Stimulated activated CD8-positive, alpha-beta memory T cell treated with anti-CD3 and anti-CD28 coated beads, Interleukin-4, amount 100 ng/mL, for 4 hours (primary cell): Measurements from ENCODE around the gene SMYD3.

Experiments
- DNase-seq, 2 donors: peaks; one replicate each; pipeline ENCODE4 v3.0.0-alpha.2; 2020; ENCODE audit warnings: low read depth in 2 of 2, low spot score in 1 of 2

Gene SMYD3

DNA sequence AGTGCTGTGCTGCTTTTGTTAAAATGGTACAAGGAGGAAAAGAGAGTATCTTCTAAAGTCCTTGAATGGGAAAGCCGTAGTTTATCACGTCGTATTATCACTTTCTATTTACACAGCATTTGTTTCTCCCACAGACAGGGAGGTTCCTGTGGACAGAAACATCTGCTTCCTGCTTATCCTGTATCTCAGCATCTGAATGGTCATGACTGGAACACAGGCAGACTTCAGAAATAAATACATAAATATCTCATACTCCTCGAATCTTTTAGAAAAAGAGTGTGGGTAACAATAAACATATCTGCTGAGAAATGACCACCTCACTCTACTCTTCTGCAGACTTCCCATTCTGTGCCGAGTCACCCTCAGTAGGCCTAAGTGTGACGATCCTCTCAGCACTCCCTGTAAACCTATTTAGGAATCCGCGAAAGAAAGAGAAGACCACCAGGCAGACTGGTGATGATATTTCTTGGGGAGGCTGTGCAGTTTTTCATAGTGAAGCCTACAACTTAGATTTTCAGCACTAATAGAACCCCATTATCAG lies 393.5 kb downstream of the SMYD3 start:
- no peak for DNase-seq

- DNase-seq: no peak
Measured at GRCh38 chr1:246111570-246111969, 395.5 kb downstream of the SMYD3 start.

DNA sequence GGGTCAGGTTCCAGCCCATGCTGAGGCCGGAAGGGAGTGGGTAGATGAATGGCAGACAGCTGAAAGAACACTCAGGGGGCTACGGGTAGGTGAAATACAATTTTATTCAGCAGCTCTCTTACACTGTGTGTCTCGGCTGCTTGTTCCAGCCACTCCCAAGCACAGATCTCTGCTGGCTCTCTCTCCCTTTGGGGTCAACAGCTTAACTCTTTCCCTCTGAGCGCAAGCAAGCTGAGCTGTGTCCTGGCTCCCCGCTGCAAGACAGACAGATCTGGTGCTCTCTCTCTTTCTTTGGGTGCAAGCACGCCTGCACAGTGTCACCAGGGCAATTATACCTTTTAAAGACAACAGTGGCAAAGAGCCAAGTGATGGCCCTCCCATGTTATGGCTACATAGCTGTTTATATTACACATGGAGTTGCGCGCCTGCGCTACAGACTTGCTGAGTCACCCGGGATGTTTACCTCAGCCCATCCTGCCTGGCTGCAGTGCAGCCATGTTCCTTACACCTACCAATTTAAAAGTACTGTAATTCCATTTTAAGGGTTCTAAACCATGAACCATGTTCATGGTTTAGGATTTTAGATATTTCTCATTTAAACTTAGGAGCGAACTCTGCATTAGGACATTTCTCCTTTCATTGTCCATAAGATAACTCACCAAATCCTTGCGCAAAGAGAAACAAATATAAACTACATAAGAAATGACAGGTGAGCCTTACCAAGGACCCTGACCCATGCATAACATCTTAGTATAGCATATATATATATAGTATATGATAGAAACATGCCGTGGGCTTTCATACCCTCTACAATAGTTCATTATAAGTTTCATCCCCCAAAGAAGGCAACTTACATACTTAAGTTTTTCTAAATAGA lies 396.5 kb downstream of the SMYD3 start:
- no peak for DNase-seq

DNA sequence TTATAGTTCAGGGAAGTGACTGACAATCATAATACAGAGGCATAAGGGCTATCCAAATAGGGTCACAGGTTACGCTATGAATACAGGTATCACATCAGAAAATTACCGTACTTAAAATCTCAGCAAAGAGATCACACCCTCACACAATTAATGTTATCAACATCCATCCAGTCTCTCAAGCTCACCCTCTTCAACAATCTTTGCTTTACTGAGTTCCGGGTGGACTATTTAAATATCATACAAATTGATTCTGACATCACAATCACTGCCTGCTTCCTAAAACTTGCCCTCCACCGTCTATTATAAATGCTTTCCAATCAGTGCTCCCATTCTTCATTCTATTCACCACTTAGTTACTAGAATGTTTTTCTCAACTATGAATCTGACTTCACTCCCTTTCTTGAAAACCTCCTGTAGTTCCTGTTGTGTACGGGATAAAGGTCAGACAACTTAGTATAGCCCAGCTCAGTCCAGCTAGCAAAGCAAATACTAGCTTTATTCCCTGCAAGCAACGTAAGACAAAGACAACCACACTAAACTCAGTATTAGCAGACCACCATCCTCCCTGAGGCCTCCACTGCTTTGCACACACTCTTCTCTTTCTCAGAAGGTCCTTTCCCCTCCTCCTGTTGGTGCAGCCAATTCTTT lies 398.7 kb downstream of the SMYD3 start:
- DNase-seq: no peak

DNA sequence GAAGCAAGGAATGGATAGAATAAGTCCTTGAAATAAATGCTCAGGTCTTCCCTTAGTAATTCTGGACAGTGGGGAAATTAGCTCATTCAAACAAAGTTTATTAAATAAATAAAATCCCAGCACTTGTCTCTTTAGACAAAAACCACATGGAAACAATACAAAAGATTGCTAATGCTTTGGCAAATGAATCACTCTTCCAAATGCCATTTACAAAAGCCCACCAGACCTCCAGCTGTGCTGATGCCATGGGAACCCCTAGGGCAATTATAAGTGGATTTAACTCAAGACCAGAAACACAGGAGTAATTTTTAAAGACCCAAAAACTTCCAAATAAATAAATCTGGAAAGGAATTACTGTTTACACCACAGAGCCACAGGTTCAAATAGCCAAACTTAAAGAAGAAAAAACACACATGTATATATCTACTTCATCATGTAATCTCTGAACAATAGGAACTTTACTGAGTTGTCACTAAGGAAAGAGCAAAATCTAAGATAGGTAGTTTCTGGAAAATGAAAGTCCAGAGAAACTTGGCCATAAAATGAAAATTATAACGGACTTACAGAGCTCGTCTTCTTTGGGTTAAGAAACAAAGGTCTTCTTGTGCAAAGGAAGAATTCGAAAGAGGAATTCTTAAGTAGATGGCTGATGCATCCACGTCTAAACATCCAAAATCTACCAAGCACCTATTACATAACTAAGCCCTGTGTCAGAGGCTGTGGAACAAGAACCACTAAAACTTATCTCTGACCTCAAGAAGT lies 399.4 kb downstream of the SMYD3 start:
- DNase-seq: no peak

DNA sequence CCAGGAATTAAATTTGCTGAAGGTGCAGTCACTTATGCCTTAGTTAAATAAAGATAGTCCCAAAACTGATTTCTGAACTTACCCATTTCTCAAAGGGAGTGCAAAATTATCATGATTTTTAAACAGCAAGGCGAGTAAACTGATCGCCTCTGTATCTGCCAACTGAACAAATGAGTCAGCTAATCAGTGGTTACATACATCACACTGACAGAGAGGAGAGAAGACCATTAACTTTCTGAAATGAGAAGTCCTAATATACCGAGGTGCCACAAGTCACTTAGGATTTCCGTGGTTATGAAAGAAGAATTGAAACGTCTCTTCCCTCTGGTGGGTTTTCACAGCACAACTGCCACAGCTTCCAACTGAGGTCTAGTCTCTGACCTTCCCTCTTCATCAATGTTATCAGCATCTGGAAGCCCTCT lies 400.7 kb downstream of the SMYD3 start:
- DNase-seq: no peak

- DNase-seq: no peak
Measured at GRCh38 chr1:246104927-246105326, 402.2 kb downstream of the SMYD3 start.

- no peak for DNase-seq
Measured at GRCh38 chr1:246099570-246099969, 407.5 kb downstream of the SMYD3 start.

GRCh38 chr1:246096356-246096755 lies 410.7 kb downstream of the SMYD3 start:
- no peak for DNase-seq

- no peak for DNase-seq
Measured at GRCh38 chr1:246095443-246095842, 411.6 kb downstream of the SMYD3 start.

DNA sequence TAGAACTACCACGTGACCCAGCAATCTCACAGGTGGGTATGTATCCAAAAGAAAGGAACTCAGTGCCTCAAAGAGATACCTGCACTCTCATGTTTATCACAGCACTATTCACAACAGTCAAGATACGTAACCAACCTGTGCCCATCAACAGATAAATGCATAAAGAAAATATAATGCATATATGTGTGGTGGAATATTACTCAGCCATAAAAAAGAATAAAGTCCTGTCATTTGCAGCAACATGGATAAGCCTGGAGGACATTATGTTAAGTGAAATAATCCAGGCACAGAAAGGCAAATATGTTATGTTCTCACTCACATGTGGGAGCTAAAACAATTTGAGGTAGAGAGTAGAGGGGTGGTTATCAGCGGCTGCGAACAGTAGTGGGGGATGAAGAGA lies 413.8 kb downstream of the SMYD3 start:
- no peak for DNase-seq

DNA sequence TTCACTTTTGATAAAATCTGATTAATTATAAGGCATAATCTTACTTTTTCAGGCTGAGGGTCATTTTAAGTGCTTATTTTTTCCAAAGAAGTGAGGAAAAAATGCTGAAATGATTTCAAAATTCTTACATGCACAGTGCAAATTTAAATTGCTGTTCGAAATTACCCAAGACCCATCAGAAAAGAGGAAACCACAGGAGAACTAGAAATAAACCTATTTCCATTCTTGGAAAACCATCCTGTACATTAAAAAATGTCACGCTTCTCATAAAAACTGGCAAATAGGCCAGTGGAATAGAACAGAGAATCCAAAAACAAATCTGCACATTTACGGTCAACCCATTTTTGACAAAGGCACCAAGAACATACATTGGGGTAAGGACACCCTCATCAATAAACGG lies 414.9 kb downstream of the SMYD3 start:
- no peak for DNase-seq

DNA sequence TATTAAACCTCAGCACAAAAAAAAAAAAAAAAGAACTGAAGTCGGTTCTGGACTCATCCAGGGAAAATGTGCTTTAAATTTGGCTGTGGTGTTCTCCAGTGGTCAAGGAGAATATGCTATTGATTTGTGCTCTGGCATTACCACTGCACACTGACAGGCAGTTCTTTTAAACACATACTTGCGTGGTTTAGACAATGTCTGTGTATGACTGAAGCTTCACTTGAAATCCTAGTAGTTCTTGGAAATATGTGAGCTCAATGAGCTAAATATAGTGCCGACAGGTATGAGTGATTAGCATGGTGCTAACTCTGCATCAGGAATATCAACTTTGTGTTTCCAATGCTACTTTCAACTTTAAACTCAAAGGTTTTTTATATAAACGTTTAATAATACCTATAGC lies 415.6 kb downstream of the SMYD3 start:
- no peak for DNase-seq

DNA sequence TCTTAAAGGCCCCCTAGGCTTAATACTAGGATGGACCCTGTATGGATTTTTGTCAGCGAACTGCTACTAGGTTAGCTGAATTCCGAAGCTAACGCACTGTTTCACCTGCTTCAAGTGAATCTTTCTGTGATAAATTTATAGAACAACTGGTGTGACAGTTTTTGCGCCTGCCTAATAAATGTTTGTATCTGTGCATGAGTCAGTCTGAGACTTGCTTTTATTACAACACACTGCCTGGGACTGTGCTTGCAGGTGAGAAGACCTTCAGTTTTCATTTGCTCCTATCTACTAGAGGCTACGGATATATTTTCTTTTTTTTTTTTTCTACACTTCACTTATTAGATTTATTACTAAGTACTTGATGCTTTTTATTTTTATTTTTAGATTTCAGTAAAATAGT lies 420.9 kb downstream of the SMYD3 start:
- DNase-seq: no peak

- DNase-seq: no peak
Measured at GRCh38 chr1:246083416-246083815, 423.7 kb downstream of the SMYD3 start.

DNA sequence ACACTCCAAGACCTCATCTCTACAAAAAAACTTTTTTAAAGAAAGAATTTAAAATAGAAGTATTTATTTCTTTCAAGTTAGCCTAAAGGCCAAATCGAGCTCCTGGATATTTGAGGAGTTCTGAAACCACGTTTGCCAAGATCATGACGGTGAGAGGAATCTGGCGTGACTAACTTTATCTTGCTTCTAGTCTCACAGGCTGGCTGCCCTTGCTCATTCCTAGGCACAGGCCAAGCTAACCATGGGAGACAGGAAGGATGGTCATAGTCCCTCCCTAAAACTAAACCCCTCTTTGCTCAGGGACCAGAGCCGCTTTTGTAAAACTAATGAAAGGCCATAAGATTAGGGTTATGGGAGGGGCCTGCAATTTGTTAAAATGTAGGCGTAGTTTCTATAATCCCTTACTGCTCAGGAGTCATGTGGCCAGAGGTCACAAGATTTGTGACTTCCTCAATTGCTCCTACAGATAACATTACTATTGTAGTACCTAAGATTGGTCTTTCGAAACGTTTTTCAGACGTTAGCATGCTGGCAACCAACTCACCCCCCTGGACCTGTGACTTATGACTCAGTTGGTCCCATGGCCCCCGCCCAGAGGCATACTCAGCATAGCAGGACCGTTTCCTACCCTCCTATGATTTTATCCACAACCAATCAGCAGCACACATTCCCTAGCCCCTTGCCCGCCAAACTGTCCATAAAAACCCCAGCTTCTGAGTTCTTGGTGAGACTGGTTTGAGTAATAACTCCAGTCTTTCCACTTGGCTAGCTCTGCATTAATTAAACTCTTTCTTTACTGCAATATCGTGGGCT lies 425.0 kb downstream of the SMYD3 start:
- DNase-seq: no peak

DNA sequence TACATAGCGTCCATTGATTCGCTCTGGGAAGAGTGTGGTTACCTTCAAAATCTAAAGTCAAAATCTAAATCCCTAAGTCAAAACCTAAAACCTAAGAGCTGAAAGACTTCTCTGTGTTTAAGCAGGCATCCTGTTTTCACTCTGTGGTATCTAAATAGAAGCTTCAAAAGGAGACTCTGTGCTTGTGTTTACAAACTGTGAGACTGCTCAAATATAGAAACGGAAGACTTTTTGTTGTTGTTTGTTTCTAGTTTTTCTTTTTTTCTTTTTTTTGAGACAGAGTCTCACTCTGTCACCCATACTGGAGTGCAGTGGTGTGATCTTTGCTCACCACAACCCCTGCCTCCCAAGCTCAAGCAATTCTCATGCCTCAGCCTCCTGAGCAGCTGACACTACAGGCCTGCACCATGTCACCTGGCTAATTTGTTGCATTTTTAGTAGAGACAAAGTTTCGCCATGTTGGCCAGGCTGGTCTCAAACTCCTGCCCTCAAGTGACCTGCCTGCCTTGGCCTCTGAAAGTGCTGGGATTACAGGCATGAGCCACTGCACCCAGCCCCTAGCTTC lies 425.9 kb downstream of the SMYD3 start:
- DNase-seq: no peak

GRCh38 chr1:246080031-246080430 lies 427.0 kb downstream of the SMYD3 start:
- no peak for DNase-seq

GRCh38 chr1:246078888-246079252 lies 428.2 kb downstream of the SMYD3 start:
- DNase-seq: no peak

DNA sequence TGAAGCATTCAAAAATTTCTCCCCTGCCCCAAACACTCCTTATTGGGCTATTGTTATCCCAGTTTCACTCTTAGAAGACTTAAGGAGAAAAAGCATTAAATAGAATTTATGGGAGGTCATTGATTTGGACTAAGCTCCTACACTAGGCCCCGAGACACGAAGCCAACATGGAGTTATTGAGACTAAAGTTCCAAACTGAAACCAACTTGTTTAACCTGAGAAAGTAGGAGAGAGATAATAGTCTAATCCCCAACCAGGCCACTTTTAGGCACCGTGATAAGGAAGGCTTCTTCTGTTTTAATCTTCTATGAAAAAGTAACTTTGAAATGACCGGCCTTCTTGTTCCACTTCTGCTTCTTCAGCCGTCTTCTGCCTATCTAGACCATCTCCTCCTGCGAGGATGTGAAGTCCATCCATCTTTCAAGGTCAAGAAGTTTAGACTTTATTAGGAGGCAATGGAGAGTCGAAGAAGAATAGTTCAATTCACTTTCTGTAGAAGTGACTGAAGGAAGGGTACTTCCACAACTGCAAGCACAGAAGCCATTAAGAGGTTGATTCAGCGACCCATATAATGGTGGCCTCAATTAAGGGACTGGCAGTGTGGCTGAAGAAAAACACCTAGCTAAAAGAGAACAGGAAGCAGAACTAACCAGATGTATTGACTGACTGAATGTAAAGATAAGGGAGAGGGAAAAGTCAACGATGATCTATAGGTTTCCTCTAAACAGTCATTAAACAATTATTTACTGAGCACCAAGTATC lies 428.8 kb downstream of the SMYD3 start:
- DNase-seq: no peak
